K562 (cell line): ENCODE data around the gene ANKRD11. TPM values are rescaled to one million over a fixed set of nuclear protein-coding genes. Genes with fewer than 3 reads are reported as not detected.

Experiments used
- AFF1 ChIP-seq, 2 experiments: fragments of 450-650 bp; IDR thresholded peaks; 2 replicates each; pipeline ENCODE4 v1.6.1; 2018; ENCODE audit warnings: mild to moderate bottlenecking in 2 of 2, low read depth in 1 of 2; ENCODE audit not compliant: partially characterized antibody in 2 of 2
- CHCHD3 ChIP-seq: fragments of 250-450 bp; sonication (Bioruptor Pico); IDR thresholded peaks from 2 replicates; pipeline ENCODE4 v2.1.2; 2022; ENCODE audit warnings: mild to moderate bottlenecking
- CTBP1 ChIP-seq: fragments of 450-650 bp; IDR thresholded peaks from 2 replicates; pipeline ENCODE4 v1.6.1; 2016; ENCODE audit warnings: borderline replicate concordance
- DACH1 ChIP-seq: fragments of 450-650 bp; IDR thresholded peaks from 2 replicates; pipeline ENCODE4 v1.6.1; 2018; ENCODE audit not compliant: partially characterized antibody
- E2F4 ChIP-seq: sonication (generic); formaldehyde crosslinking; IDR thresholded peaks from 2 replicates; pipeline ENCODE4 v1.8.0; 2022; ENCODE audit warnings: mild to moderate bottlenecking, low read depth, missing genetic modification reagents
- ELK1 ChIP-seq: sonication (generic); formaldehyde crosslinking; IDR thresholded peaks from 2 replicates; pipeline ENCODE4 v1.8.1; 2022; ENCODE audit warnings: missing genetic modification reagents
- FOSL1 ChIP-seq: fragments of 200-800 bp; sonication (Bioruptor generic); conservative IDR thresholded peaks from 2 replicates; pipeline ENCODE4 v1.6.1; 2016; ENCODE audit warnings: missing genetic modification characterization, missing compliant biosample characterization
- FOXA3 ChIP-seq, 2 experiments: fragments of 450-650 bp in 1 of 2; sonication (generic) in 1 of 2; formaldehyde crosslinking; IDR thresholded peaks in 1 of 2; conservative IDR thresholded peaks in 1 of 2; 2 replicates each; pipeline versions ENCODE4 v1.4.0 to v1.8.0; 2020 to 2022; ENCODE audit warnings: mild to moderate bottlenecking in 2 of 2, missing genetic modification reagents in 1 of 2
- IFI16 ChIP-seq: fragments of 250-450 bp; sonication (Bioruptor Pico); IDR thresholded peaks from 2 replicates; pipeline ENCODE4 v2.1.2; 2022; ENCODE audit warnings: mild to moderate bottlenecking, inconsistent platforms
- KDM1A ChIP-seq, 2 experiments: fragments of 450-650 bp; IDR thresholded peaks; 2 replicates each; pipeline ENCODE4 v1.6.1; 2016; ENCODE audit warnings: mild to moderate bottlenecking in 2 of 2
- MAZ ChIP-seq, 2 experiments: fragments of 450-650 bp in 1 of 2; sonication (generic) in 1 of 2; formaldehyde crosslinking; IDR thresholded peaks in 1 of 2; conservative IDR thresholded peaks in 1 of 2; 2 replicates each; pipeline versions ENCODE4 v1.4.0 to v1.5.0; 2020; ENCODE audit warnings: mild to moderate bottlenecking in 1 of 2, missing genetic modification reagents in 1 of 2
- MXI1 ChIP-seq: IDR thresholded peaks from 2 replicates; pipeline ENCODE4 v1.6.1; 2011; ENCODE audit warnings: low read depth, mild to moderate bottlenecking, improper control_type of control experiment, low read length
- MYNN ChIP-seq, 2 experiments: sonication (generic); formaldehyde crosslinking in 1 of 2; IDR thresholded peaks; 2 replicates each; pipeline versions ENCODE4 v1.5.0 to v1.6.1; 2016 to 2020; ENCODE audit warnings: antibody characterized with exemption in 1 of 2, missing genetic modification reagents in 1 of 2
- NCOA1 ChIP-seq: fragments of 450-650 bp; IDR thresholded peaks from 2 replicates; pipeline ENCODE4 v1.6.1; 2016; ENCODE audit warnings: low read depth
- NFRKB ChIP-seq: fragments of 450-650 bp; IDR thresholded peaks from 2 replicates; pipeline ENCODE4 v1.6.1; 2016; ENCODE audit warnings: low read depth
- NR2C1 ChIP-seq, 2 experiments: fragments of 450-650 bp; IDR thresholded peaks; 2 replicates each; pipeline ENCODE4 v1.6.1; 2017; ENCODE audit warnings: mild to moderate bottlenecking in 2 of 2, antibody characterized with exemption in 1 of 2, inconsistent platforms in 1 of 2, missing compliant biosample characterization in 1 of 2, missing genetic modification characterization in 1 of 2
- SMAD4 ChIP-seq: fragments of 250-450 bp; sonication (Bioruptor Pico); conservative IDR thresholded peaks from 2 replicates; pipeline ENCODE4 v1.8.0; 2021; ENCODE audit warnings: inconsistent platforms, mild to moderate bottlenecking, moderate library complexity
- SP1 ChIP-seq: sonication (generic); formaldehyde crosslinking; IDR thresholded peaks from 2 replicates; pipeline ENCODE4 v1.8.1; 2022; ENCODE audit warnings: mild to moderate bottlenecking, missing genetic modification reagents
- TRIM28 ChIP-seq: fragments of 450-650 bp; IDR thresholded peaks from 2 replicates; pipeline ENCODE4 v1.6.1; 2017
- U2AF1 ChIP-seq: fragments of 200-400 bp; formaldehyde crosslinking; optimal IDR thresholded peaks from 2 replicates; pipeline ENCODE3; 2017; ENCODE audit warnings: mild to moderate bottlenecking, low read depth, low read length, moderate library complexity
- XRCC5 ChIP-seq: fragments of 200-400 bp; formaldehyde crosslinking; IDR thresholded peaks from 2 replicates; pipeline ENCODE4 v1.6.1; 2017; ENCODE audit warnings: low read depth, mild to moderate bottlenecking, low read length
- ZBTB9 ChIP-seq: fragments of 450-650 bp; formaldehyde crosslinking; IDR thresholded peaks from 2 replicates; pipeline ENCODE4 v1.4.0; 2020; ENCODE audit warnings: mild to moderate bottlenecking, moderate library complexity
- polyA plus RNA-seq, 8 experiments: library from polyadenylated mRNA; depleted of rRNA in 4 of 8; stranded (reverse) in 5 of 8; unstranded in 3 of 8; fragments of >200 nt; fragmentation: Nextera tagmentation in 2 of 8; fragmentation: Illumina TruSeq in 1 of 8; extraction: Ambion mirVana in 2 of 8; extraction: Trizol in 1 of 8; gene quantifications; 2 replicates each; pipeline versions ENCODE4 v1.2.1 to v1.2.3, GENCODE V29; 2011 to 2014; ENCODE audit warnings: inconsistent platforms in 1 of 8, missing spikeins in 1 of 8
- total RNA-seq, 7 experiments: library from RNA; depleted of rRNA in 6 of 7; stranded (reverse); fragments of >200 nt in 6 of 7; fragmentation: Illumina TruSeq in 2 of 7; extraction: Trizol in 2 of 7; gene quantifications; 2 replicates each; pipeline versions ENCODE4 v1.2.1 to v1.2.3, GENCODE V29; 2011 to 2021; ENCODE audit warnings: low replicate concordance in 1 of 7

The ANKRD11 gene
- total and polyA plus RNA-seq, 9 of the 15 experiments (the other 6 are each of a cell fraction or from before 2014, with no cell fraction given) = 4.7 to 126 (median 31.7) TPM

DNA sequence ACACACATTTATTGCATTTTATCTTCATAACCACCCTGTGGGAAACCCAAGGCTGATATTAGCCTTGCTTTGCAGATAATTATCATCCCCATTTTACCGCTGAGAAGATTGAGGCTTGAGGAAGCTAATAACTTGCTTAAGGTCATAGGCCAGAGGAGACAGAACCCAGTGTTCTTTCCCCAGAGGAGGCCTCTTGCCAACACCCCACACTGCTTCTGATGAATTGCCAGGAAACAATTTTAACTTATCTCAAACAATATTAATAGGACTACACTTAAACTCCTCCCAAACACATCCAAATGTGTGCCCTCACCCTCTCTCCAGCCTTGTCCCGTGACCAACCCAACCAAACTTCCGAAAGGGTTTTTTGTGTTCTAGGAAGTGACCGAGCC, 15.7 kb upstream of the ANKRD11 start (continued):
- TF ChIP-seq SP1 (CRISPR knock-in tag) (no peak), NFRKB (no peak), SMAD4 (CRISPR knock-in tag) (no peak), MYNN (IDR thresholded peaks at IDR 0.05) (no peak), MYNN (CRISPR knock-in tag; IDR thresholded peaks at IDR 0.05) (no peak), ELK1 (CRISPR knock-in tag) (no peak), XRCC5 (no peak), IFI16 (CRISPR knock-in tag) (no peak), MAZ (CRISPR knock-in tag; conservative IDR thresholded peaks at IDR 0.05 in 1 of 2, IDR thresholded peaks at IDR 0.05 in 1 of 2) (no peak), CTBP1 (no peak), ZBTB9 (CRISPR knock-in tag) (no peak), DACH1 (peak; percentile 36), NR2C1 (IDR thresholded peaks at IDR 0.05) (no peak), NR2C1 (tag; IDR thresholded peaks at IDR 0.05) (no peak), MXI1 (no peak), E2F4 (CRISPR knock-in tag) (no peak), AFF1 (IDR thresholded peaks at IDR 0.05; ENCODE audit: low read depth in 1 of 2, partially characterized antibody in 2 of 2) (no peak), U2AF1 (no peak), TRIM28 (no peak), NCOA1 (no peak), FOSL1 (tag) (no peak), FOXA3 (CRISPR knock-in tag; conservative IDR thresholded peaks at IDR 0.05 in 1 of 2, IDR thresholded peaks at IDR 0.05 in 1 of 2) (no peak), CHCHD3 (CRISPR knock-in tag) (no peak), KDM1A (IDR thresholded peaks at IDR 0.05) (peak; percentile 61 to 75; a peak in 3 of 4 replicates)
